SJCRH30 (cell line): ENCODE data around the gene S100A2. TPM values are rescaled to one million over a fixed set of nuclear protein-coding genes. Genes with fewer than 3 reads are reported as not detected.

Experiments
- DNase-seq, 2 experiments: peaks; one replicate each; pipeline ENCODE4 v3.0.0-alpha.2; 2015 to 2020
- H3K27ac ChIP-seq: fragments of 250-450 bp; sonication (Bioruptor Pico); 2 replicates; pipeline ENCODE4 v1.5.1; 2020; ENCODE audit warnings: mild to moderate bottlenecking, moderate library complexity
- H3K27me3 ChIP-seq: fragments of 250-450 bp; sonication (Bioruptor Pico); 2 replicates; pipeline ENCODE4 v1.5.1; 2020; ENCODE audit warnings: mild to moderate bottlenecking, moderate library complexity
- H3K36me3 ChIP-seq: fragments of 250-450 bp; sonication (Bioruptor Pico); 2 replicates; pipeline ENCODE4 v1.5.1; 2020; ENCODE audit warnings: mild to moderate bottlenecking, moderate library complexity
- H3K4me1 ChIP-seq: fragments of 250-450 bp; sonication (Bioruptor Pico); 2 replicates; pipeline ENCODE4 v1.5.1; 2020; ENCODE audit warnings: mild to moderate bottlenecking, moderate library complexity
- H3K4me3 ChIP-seq: fragments of 250-450 bp; sonication (Bioruptor Pico); 2 replicates; pipeline ENCODE4 v1.5.1; 2020; ENCODE audit warnings: mild to moderate bottlenecking, moderate library complexity
- H3K9me3 ChIP-seq: fragments of 250-450 bp; sonication (Bioruptor Pico); replicated peaks from 2 replicates; pipeline ENCODE4 v1.5.1; 2020; ENCODE audit warnings: mild to moderate bottlenecking, moderate library complexity
- total RNA-seq: library from RNA; depleted of rRNA; stranded (reverse); fragments of >200 nt; shearing (Covaris generic); gene quantifications from 2 replicates; pipeline ENCODE4 v1.2.3, GENCODE V29; 2014; rRNA removed

The S100A2 gene
- 3.2 and 5.5 TPM in 2 replicates for total RNA-seq

DNA sequence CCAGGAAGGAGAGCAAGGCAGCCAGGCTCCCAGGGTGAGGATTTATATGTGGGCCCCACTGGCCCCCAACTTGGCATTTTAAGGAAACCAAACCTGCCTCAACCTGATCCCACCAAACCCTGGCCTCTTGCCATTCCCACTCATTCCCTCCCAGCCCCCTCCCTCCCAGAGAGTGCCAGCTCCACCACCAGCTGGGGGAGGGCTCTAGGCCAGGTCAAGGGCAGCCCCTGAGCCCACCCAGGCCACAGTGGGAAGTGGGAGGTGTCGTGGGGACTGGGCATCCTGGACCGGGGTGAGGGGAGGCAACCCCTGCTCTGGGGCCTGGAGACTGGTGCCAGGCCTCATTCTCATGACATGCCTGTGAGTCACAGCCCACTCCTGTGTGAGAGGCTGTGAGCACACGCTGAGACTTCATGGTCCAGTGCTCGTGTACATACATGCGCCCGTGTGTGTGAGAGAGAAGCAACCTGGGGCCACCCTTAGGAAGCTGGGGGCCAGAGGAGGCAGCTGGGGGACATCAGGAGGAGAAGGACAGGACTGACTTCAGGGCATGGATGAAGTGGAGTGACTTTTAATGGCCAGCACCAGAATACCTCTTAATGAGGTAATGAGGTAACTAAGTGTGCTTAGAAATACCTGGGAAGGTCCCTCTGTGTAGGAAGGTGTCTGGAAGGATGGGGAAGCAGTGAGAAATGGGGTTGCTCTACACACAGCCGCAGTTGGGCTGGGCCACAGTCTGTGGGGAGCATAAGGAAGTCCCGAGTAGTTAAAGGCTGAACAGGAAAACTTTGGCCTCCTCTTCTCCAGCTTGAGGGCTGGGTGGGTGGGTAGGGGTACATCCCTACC is at the start of gene S100A2:
S100A2 (minus strand) TSS at position 316 of the 846 bp plus-strand sequence. CDS start 1,967 bp downstream, outside the sequence.
- no peaks in the 10 kb centered on the region for H3K27me3 ChIP-seq
- H3K4me3 ChIP-seq, result peak within 1 kb of the TSS; percentile 12; the same call in 1 of the 2 replicates
- H3K4me1 ChIP-seq, result peaks cover 44% of the 10 kb centered on the region
- no peaks in the 10 kb centered on the region for H3K36me3 ChIP-seq
- peak within 1 kb of the TSS; percentile 98 for H3K27ac ChIP-seq
- peak; percentile 55 to 68 for DNase-seq
- no peaks in the 10 kb centered on the region for H3K9me3 ChIP-seq

DNA sequence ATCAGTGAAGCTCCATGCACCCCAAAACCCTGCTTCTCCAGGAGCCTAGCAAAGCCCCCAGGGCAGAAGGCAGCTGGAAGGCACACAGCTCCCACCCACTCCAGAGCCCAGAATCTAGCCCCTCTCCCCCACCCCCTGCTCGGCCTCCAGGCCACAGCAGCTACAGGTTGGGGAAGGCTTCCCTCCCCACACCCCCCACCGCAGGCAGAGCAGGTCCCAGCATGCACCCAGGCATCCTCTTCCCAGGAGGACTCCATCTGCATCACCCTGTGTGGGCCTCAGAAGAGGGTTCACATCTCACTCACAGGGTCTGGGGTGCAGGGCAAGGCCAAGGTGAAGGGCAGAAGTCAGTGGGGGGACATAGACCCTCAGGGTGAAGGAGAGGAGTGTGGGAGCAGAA is 49.8 kb upstream of the S100A2 start:
- H3K27me3 ChIP-seq, result no peaks in the 10 kb centered on the region
- H3K36me3 ChIP-seq, result peaks cover 12% of the 10 kb centered on the region
- H3K4me1 ChIP-seq, result peaks cover 8% of the 10 kb centered on the region; the same call in 1 of the 2 replicates
- H3K27ac ChIP-seq, result no peak overlapping the region
- DNase-seq, result no peak
- H3K9me3 ChIP-seq, result no peaks in the 10 kb centered on the region
- H3K4me3 ChIP-seq, result no peak overlapping the region

DNA sequence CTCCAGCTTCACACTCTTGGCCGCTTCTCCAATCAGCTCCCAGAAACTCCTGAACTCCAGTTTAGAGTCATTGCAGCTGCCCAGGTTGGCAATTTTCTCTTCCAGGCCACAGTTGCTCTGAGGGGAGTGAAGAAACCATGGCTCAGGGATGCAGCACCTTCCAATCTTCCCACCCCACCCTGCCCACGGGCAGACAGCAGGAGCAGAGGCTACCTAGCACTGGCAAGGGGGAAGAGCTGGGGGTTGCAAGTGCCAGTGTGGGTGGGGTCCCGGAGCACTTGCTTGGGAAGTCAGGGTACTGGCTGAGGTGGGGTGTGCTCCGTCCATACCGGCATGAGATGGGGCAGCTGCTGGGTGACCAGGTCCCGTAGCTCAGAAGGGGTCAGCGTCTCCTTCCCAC is 49.3 kb upstream of the S100A2 start:
- H3K4me1 ChIP-seq, result peaks cover 8% of the 10 kb centered on the region
- no peaks in the 10 kb centered on the region for H3K27me3 ChIP-seq
- no peaks in the 10 kb centered on the region for H3K9me3 ChIP-seq
- no peak for DNase-seq
- H3K4me3 ChIP-seq, result no peak overlapping the region
- H3K27ac ChIP-seq, result no peak overlapping the region
- H3K36me3 ChIP-seq, result peaks cover 7% of the 10 kb centered on the region

DNA sequence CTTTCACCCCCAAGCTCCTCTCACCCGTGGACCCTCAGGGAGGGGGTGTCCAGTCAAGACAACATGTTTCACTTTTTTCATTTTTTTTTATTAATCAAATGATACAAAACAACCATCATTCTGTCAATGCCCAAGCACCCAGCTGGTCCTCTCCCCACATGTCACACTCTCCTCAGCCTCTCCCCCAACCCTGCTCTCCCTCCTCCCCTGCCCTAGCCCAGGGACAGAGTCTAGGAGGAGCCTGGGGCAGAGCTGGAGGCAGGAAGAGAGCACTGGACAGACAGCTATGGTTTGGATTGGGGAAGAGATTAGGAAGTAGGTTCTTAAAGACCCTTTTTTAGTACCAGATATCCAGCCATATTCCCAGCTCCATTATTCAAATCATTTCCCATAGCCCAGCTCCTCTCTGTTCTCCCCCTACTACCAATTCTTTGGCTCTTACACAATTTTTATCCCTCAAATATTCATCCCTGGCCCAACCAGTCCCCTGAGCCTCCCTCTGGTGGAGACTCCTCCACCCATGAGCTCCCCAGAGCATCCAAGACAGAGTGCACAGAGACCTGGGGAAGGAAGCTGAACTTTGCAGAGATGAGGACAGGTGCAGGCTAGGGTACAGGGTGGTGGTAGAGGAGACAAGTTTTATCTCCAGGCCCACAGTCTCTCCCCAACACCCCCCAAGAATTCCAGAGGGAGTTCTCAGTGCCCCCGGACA is 48.7 kb upstream of the S100A2 start:
- no peak overlapping the region for H3K27ac ChIP-seq
- peaks cover 13% of the 10 kb centered on the region for H3K4me1 ChIP-seq

DNA sequence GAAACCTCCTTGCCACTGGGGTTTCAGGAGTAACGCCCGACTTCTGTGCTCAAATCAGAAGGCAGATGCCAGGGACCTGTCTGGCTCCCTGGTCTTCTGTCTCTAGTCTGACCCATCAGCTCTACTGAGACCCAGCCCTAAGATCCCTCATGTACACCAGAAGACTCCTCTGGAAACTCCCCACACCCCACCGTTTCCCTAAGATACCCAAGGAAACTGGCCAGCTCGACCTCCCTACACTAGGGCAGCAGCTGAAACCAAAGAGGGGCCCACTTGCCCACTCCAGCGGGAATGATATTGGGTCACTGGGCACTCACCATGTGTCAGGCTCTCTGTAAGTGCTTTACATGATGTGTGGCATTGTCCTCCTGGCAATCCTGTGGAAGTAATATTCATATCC is 47.8 kb upstream of the S100A2 start:
- no peak overlapping the region for H3K27ac ChIP-seq
- H3K4me1 ChIP-seq, result peaks cover 22% of the 10 kb centered on the region
- H3K36me3 ChIP-seq, result no peaks in the 10 kb centered on the region
- H3K27me3 ChIP-seq, result no peaks in the 10 kb centered on the region
- DNase-seq, result no peak
- H3K4me3 ChIP-seq, result peak overlapping the region; percentile 59
- no peaks in the 10 kb centered on the region for H3K9me3 ChIP-seq

More for the DNA sequence above, 48.7 kb upstream of the S100A2 start:
- Histone ChIP-seq H3K9me3 (no peaks in the 10 kb centered on the region), H3K27me3 (no peaks in the 10 kb centered on the region), H3K4me3 (no peak overlapping the region), H3K36me3 (peaks cover 2% of the 10 kb centered on the region)
- no peak for DNase-seq

DNA sequence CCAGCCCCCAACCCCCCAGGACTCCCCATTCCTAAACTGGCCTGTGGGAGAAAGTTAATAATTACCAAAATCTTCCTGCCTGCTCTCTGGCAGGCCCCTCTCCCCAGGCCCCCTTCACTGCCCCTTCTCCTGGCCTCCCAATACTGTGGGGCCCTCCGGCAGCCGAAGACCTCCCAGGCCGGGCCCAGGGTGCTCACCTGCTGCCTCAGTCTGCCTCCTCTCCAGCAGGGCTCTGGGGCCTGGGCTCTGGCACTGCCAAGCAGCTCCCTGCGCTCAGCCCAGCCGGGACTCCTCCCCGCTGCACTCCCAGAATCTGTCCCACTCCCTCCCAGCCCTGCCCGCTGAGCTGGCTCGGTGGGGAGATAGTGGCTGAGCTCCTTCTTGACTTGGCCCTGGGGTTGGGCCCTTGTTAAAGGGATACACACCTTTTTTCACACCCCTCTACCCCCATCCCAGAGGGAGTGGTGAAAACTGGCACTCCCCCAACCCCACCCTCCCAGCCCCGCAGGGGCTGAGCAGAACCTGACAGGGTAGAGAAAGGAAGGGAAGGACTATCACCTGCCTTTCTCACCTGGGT is 47.2 kb upstream of the S100A2 start, which contains the start of gene S100A16:
S100A16 (minus strand) TSS at position 383 of the 577 bp plus-strand sequence. CDS start 4,986 bp downstream, outside the sequence.
- H3K4me3 ChIP-seq, result peak within 1 kb of the TSS; percentile 59
- no peaks in the 10 kb centered on the region for H3K9me3 ChIP-seq
- H3K27ac ChIP-seq, result peak within 1 kb of the TSS; percentile 39
- no peaks in the 10 kb centered on the region for H3K27me3 ChIP-seq
- DNase-seq, result peak; percentile 50 to 58
- no peaks in the 10 kb centered on the region for H3K36me3 ChIP-seq
- peaks cover 28% of the 10 kb centered on the region for H3K4me1 ChIP-seq

DNA sequence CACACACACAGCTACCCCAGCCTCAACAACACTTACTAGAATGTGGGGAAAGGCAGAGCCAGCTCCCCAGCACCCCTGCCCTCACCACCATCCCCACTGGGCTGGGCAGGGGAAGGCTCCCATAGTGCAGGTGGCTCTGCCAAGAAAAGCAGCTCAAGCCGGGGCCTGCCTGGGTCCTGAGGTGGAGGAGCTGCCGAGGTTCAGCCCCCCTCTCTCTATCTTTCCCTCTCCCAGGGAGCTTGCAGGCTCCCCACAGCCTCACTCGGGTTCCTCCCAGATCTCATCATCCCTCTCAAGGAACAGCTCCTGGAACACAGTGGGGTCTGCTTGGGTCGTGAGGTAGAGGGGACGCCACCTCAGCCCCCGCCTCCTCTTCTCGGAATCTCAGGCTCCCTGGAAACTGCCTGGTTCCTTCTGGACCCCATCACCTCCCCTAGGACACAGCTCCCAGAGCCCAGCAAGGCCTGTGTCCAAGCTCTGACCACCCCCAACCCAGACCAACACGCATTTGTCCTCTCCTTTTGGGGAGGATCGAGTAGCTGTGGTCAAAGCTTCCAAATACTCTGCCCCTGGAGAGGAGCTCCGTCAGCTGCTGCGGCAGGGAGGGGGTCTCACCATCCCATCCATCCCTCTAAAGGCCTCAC is 46.6 kb upstream of the S100A2 start:
- peak overlapping the region; percentile 39 for H3K27ac ChIP-seq
- no peaks in the 10 kb centered on the region for H3K27me3 ChIP-seq
- H3K4me3 ChIP-seq, result peak overlapping the region; percentile 59
- no peaks in the 10 kb centered on the region for H3K36me3 ChIP-seq
- H3K4me1 ChIP-seq, result peaks cover 34% of the 10 kb centered on the region
- H3K9me3 ChIP-seq, result no peaks in the 10 kb centered on the region
- DNase-seq, result no peak

DNA sequence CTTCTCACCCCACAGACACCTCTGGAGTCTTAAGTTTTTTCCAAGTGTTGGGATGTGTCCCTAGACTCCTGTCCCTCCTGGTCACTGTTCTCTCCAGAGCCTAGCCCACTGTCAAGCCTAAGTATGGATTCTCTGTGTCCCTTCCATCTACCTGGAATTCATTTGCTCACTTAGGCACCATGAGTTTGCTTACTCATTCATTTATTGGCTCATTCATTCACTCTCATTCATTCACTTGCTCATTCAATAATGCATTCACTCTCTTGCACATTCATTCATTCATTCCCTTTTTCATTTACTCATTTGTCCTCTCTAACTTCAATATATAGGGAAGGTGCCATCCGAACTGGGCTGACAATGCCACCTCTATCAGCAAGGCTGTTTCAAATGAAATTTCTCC is 45.7 kb upstream of the S100A2 start:
- Histone ChIP-seq H3K4me1 (peaks cover 37% of the 10 kb centered on the region), H3K27ac (no peak overlapping the region), H3K9me3 (no peaks in the 10 kb centered on the region), H3K4me3 (no peak overlapping the region), H3K36me3 (no peaks in the 10 kb centered on the region), H3K27me3 (no peaks in the 10 kb centered on the region)
- no peak for DNase-seq

DNA sequence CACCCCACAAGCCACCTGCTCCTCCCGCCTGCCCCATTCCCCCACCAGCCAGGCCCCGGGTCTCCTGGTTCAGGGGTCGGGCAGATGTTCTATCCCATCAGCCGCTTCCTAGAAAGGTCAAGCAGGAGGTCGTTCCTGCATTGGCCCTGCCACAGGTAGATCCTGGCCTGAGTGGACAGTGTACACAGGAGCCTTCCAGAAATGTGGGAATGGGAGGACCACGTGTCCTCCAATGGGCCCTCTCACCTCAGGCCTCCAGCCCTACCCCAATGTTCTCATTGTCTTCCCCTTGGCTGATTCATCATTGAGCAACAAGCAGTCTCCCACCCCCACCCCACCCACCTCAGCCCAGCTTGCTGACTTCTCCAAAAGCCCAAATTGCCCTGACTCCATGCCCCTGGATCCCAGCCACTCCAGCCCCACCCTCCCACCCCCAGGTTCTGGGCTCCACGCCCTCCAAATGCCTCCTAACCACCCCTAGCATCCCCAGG is 45.2 kb upstream of the S100A2 start:
- Histone ChIP-seq H3K36me3 (no peaks in the 10 kb centered on the region), H3K4me3 (no peak overlapping the region), H3K27me3 (no peaks in the 10 kb centered on the region), H3K9me3 (no peaks in the 10 kb centered on the region), H3K4me1 (peaks cover 36% of the 10 kb centered on the region), H3K27ac (no peak overlapping the region)
- no peak for DNase-seq

DNA sequence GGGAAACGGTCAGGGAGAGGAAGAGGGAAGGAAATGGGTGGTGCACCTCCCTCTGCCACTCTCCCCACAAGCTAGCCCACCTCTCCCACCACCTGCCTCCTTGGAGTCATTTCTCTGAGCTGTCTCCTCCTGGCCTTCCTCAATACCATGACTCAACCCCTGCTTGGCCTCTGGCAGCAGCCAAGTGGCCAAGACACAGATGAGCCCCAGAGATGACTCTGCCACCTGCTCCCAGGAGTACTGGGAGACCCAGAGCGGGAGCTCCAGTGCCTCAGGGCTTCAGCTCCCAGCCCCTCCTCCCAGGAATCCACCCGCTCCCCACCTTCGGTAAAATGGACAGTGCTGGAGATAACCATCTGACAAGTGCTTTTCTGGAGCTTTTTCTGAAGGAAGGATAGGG is 44.7 kb upstream of the S100A2 start:
- H3K27ac ChIP-seq, result no peak overlapping the region
- peaks cover 33% of the 10 kb centered on the region for H3K4me1 ChIP-seq
- no peaks in the 10 kb centered on the region for H3K27me3 ChIP-seq
- H3K36me3 ChIP-seq, result no peaks in the 10 kb centered on the region
- DNase-seq, result no peak
- H3K9me3 ChIP-seq, result no peaks in the 10 kb centered on the region
- no peak overlapping the region for H3K4me3 ChIP-seq

DNA sequence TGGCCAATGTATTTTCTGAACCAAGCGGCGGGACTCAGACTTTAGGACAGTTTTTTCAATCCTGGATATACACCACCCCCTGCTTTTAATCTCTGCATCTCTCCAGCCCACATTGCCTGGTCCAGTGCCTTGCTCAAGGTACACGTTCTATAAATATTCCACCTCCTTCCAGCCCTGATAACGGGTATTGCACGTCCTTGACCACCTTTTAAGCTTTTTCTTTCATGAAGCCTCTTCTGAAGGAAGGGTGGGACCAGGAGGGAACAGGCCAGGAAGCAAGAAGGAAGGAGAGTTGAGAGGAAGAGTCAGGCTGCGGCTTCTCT is 43.9 kb upstream of the S100A2 start:
- no peak for DNase-seq
- Histone ChIP-seq H3K4me1 (peaks cover 33% of the 10 kb centered on the region), H3K27me3 (no peaks in the 10 kb centered on the region)

DNA sequence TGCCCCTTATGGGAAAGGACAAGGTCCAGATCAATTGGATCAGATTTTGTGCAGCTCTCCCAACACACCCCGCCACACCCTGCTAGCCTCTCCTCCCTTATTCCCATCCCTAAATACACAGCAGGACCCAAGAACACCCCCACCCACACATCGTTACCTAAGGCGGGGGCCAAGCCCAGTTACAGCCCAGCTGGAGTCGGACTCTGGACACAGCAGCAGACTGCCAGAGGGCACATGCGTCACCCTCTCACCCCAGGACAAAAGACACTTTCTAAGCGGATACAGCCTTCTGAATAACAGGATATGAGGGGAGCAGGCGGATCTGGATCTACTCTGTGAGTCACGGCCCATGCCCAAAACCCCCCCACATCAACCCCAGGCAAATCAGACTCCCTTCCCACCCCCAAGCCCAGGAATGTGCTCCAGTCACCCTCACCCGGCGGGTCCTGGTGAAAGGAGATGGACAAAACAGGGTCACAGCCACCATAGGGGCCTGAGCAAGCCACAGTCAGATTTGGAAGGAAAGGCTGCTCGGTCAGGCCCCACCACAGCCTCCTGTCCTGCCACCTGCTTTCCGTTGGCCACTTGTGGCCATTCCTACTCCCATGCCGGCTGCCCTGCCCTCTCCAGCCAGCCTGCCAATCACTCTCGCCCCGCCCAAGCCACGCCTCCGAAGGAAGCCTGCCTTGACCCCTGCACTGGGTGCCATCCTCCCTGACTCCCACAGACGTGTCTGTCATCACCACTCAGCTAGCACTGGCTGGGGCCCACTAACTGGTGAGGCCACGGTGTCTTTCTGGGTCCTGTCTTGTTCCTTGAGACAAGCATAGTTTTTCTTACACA is 43.3 kb upstream of the S100A2 start:
- Histone ChIP-seq H3K27ac (peak overlapping the region; percentile 95), H3K36me3 (no peaks in the 10 kb centered on the region), H3K4me1 (peaks cover 33% of the 10 kb centered on the region), H3K4me3 (peak overlapping the region; percentile 40), H3K9me3 (no peaks in the 10 kb centered on the region), H3K27me3 (no peaks in the 10 kb centered on the region)
- DNase-seq, result peak; percentile 74 to 77

More for the DNA sequence above, 43.9 kb upstream of the S100A2 start:
- Histone ChIP-seq H3K27ac (peak overlapping the region; percentile 95), H3K9me3 (no peaks in the 10 kb centered on the region), H3K36me3 (no peaks in the 10 kb centered on the region), H3K4me3 (peak overlapping the region; percentile 40; the same call in 1 of the 2 replicates)

DNA sequence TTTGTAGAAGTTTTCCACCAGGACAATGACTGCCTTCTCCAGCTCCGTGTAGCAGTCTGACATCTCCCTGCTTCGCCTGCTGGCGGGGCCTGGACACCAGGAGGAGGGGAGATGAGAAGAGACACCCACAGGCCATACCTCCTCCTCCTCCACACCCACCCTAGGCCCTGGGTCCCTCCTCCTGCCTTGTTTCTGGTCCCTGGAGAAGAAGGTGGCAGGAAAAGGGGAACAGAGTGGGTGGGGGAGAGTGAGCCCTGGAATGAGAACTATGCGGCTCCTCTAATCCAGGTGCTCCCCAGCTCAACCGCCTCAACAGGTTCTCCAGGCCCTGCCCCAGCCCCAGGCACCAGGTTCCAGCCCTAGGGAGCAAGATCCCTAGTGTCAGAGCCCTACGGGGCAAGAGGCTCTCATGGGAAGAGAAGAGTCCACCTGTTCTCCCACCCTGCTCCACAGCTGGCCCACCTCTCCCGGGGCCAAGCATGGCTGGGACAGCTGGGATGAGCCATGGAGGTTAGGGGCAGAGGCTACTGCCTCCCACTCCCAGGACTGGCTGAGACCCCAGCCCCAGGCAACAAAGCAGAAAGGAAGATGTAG is 42.5 kb upstream of the S100A2 start:
- H3K36me3 ChIP-seq, result no peaks in the 10 kb centered on the region
- H3K27me3 ChIP-seq, result no peaks in the 10 kb centered on the region
- H3K27ac ChIP-seq, result peak overlapping the region; percentile 95
- H3K4me1 ChIP-seq, result peaks cover 33% of the 10 kb centered on the region
- H3K4me3 ChIP-seq, result peak overlapping the region; percentile 40
- no peaks in the 10 kb centered on the region for H3K9me3 ChIP-seq
- DNase-seq, result peak; percentile 31 to 52
